GM12864 (cell line): ENCODE measurements around the gene C1orf21.

Experiments used
- DNase-seq: peaks from one replicate; pipeline ENCODE4 v3.0.0-alpha.2; 2011; ENCODE audit warnings: low read depth
- H3K4me3 ChIP-seq: 2 replicates; pipeline ENCODE4 v1.5.1; 2011; ENCODE audit warnings: mild to moderate bottlenecking, low read depth, low read length, control low read depth
- CTCF ChIP-seq: IDR thresholded peaks from 2 replicates; pipeline ENCODE4 v1.5.1; 2011; ENCODE audit warnings: low read depth, mild to moderate bottlenecking, moderate library complexity, low read length, control low read depth, inconsistent platforms; ENCODE audit errors: missing control alignments

C1orf21 gene

GRCh38 chr1:184574588-184574987 lies 187.8 kb downstream of the C1orf21 start:
- no peak for TF ChIP-seq CTCF
- H3K4me3 ChIP-seq, result no peak overlapping the region
- DNase-seq, result no peak

- no peak overlapping the region for H3K4me3 ChIP-seq
- TF ChIP-seq CTCF, result no peak
- no peak for DNase-seq
Observed at GRCh38 chr1:184576822-184577221, 190.0 kb downstream of the C1orf21 start.

- no peak overlapping the region for H3K4me3 ChIP-seq
- TF ChIP-seq CTCF, result no peak
- DNase-seq, result no peak
Observed at GRCh38 chr1:184577319-184577718, 190.5 kb downstream of the C1orf21 start.

GRCh38 chr1:184582411-184582810 lies 195.6 kb downstream of the C1orf21 start:
- DNase-seq, result no peak
- H3K4me3 ChIP-seq, result no peak overlapping the region
- no peak for TF ChIP-seq CTCF

- no peak overlapping the region for H3K4me3 ChIP-seq
- TF ChIP-seq CTCF, result no peak
- DNase-seq, result no peak
Observed at GRCh38 chr1:184583849-184584248, 197.0 kb downstream of the C1orf21 start.

- no peak for TF ChIP-seq CTCF
- DNase-seq, result no peak
- H3K4me3 ChIP-seq, result no peak overlapping the region
Observed at GRCh38 chr1:184588701-184589100, 201.9 kb downstream of the C1orf21 start.

- no peak overlapping the region for H3K4me3 ChIP-seq
- DNase-seq, result no peak
- TF ChIP-seq CTCF, result no peak
Observed at GRCh38 chr1:184590163-184590750, 203.4 kb downstream of the C1orf21 start.
